Motor neuron (in vitro differentiated cells): Measurements from ENCODE around the gene ESCO1. TPM values are rescaled to one million over a fixed set of nuclear protein-coding genes. Genes with fewer than 3 reads are reported as not detected.

Source experiments
- total RNA-seq, 8 experiments: library from RNA; unstranded; fragments of 300-600 nt; gene quantifications; 2 replicates each; pipeline versions ENCODE4 v1.2.3 to v1.2.4, GENCODE V29; 2022

ESCO1 gene
- total RNA-seq, 8 experiments from 2014 or later, result 13.8 to 38.2 (median 24.2) TPM

Other genes starting within 250 kb of the ESCO1 start
- gene SNRPD1, start 11.6 kb upstream of the ESCO1 start, total RNA-seq, result 10 to 100 TPM; 28.2 to 74.8 (median 36.5) TPM
- gene ABHD3, start 104.1 kb upstream of the ESCO1 start, total RNA-seq, result 1 to 10 TPM; 4.0 to 8.1 (median 6.4) TPM
- 10 to 100 TPM; 28.5 to 82.2 (median 45.1) TPM for gene MIB1, start 140.1 kb upstream of the ESCO1 start, total RNA-seq